GM12891 (cell line): ENCODE results near the gene NEURL1B.

ENCODE experiments used
- POLR2A ChIP-seq: IDR thresholded peaks from 2 replicates; pipeline ENCODE4 v1.6.1; 2011; ENCODE audit warnings: low read depth, low read length, control low read depth
- POLR2AphosphoS5 ChIP-seq: IDR thresholded peaks from 2 replicates; pipeline ENCODE4 v1.6.1; 2011; ENCODE audit warnings: low read depth, low read length, control low read depth

GRCh38 chr5:172732201-172732865 lies 91.3 kb downstream of the NEURL1B start:
- TF ChIP-seq POLR2A (no peak), POLR2AphosphoS5 (no peak)
